PC-9 (cell line): ENCODE data around the gene TMEM92. TPM values are rescaled to one million over a fixed set of nuclear protein-coding genes. Genes with fewer than 3 reads are reported as not detected.
A peak's percentile ranks its signal among the peaks of the same experiment; 100 is the strongest.
"Not testable (repeated sequence)": the region's sequence is repeated elsewhere in the genome, so short reads cannot be mapped to it uniquely, and the experiment has no call there.

Experiments used
- BruUV-seq: library from RNA; stranded (reverse); fragments of 400-500 nt; replicated peaks from 2 replicates; lab custom pipeline; 2021; lab: Mats Ljungman, UMichigan
- CTCF ChIA-PET: fragments of 300-600 bp; sonication (Branson Sonifier 250); formaldehyde crosslinking; loops from one replicate; lab custom pipeline; 2022; ENCODE audit warnings: antibody characterized with exemption; lab: Charles Lee
- POLR2A ChIA-PET: fragments of 300-600 bp; sonication (Branson Sonifier 250); formaldehyde crosslinking; loops from one replicate; lab custom pipeline; 2022; ENCODE audit warnings: antibody characterized with exemption; ENCODE audit not compliant: unreplicated experiment; lab: Charles Lee
- DNase-seq, 2 experiments: peaks; one replicate each; pipeline versions ENCODE4 v3.0.0 to v3.0.0-alpha.2; 2015 to 2022; ENCODE audit warnings: mixed read lengths in 1 of 2
- H2AFZ ChIP-seq: fragments of 200-600 bp; sonication (generic); 2 replicates; pipeline ENCODE4 v1.8.1; 2017; ENCODE audit warnings: antibody characterized with exemption
- H3F3A ChIP-seq: fragments of 200-600 bp; sonication (generic); 2 replicates; pipeline ENCODE4 v1.8.1; 2017; ENCODE audit warnings: antibody characterized with exemption, mild to moderate bottlenecking, low read depth; ENCODE audit not compliant: insufficient read depth
- H3K27ac ChIP-seq: fragments of 200-600 bp; sonication (generic); 2 replicates; pipeline ENCODE4 v1.6.1; 2016; ENCODE audit warnings: mixed run types
- H3K27me3 ChIP-seq: fragments of 200-600 bp; sonication (generic); 2 replicates; pipeline ENCODE4 v1.6.1; 2016; ENCODE audit warnings: low read depth, mixed run types; ENCODE audit not compliant: insufficient read depth
- H3K36me3 ChIP-seq: fragments of 200-600 bp; sonication (generic); 2 replicates; pipeline ENCODE4 v1.6.1; 2016; ENCODE audit warnings: low read depth, mixed run types
- H3K4me1 ChIP-seq: fragments of 200-600 bp; sonication (generic); replicated peaks from 2 replicates; pipeline ENCODE4 v1.6.1; 2016; ENCODE audit warnings: mixed run types; ENCODE audit not compliant: insufficient read depth
- H3K4me2 ChIP-seq: fragments of 200-600 bp; sonication (generic); 2 replicates; pipeline ENCODE4 v1.6.1; 2017; ENCODE audit warnings: mixed run types
- H3K4me3 ChIP-seq: fragments of 200-600 bp; sonication (generic); 2 replicates; pipeline ENCODE4 v1.6.1; 2016; ENCODE audit warnings: mixed run types
- H3K79me2 ChIP-seq: fragments of 200-600 bp; sonication (generic); 2 replicates; pipeline ENCODE4 v1.6.1; 2017; ENCODE audit warnings: low read depth, mixed run types
- H3K9me2 ChIP-seq: fragments of 200-600 bp; sonication (generic); 2 replicates; pipeline ENCODE4 v1.8.1; 2017; ENCODE audit warnings: mild to moderate bottlenecking; ENCODE audit not compliant: insufficient read depth
- H3K9me3 ChIP-seq: fragments of 200-600 bp; sonication (generic); 2 replicates; pipeline ENCODE4 v1.8.1; 2016; ENCODE audit warnings: low read depth; ENCODE audit not compliant: insufficient read depth
- H4K20me1 ChIP-seq: fragments of 200-600 bp; sonication (generic); 2 replicates; pipeline ENCODE4 v1.8.1; 2017; ENCODE audit not compliant: insufficient read depth
- CTCF ChIP-seq: fragments of 200-600 bp; sonication (generic); conservative IDR thresholded peaks from 2 replicates; pipeline ENCODE4 v1.6.1; 2017; ENCODE audit warnings: mixed run types, antibody characterized with exemption, mild to moderate bottlenecking, moderate library complexity
- EZH2 ChIP-seq: fragments of 200-600 bp; sonication (generic); IDR thresholded peaks from 2 replicates; pipeline ENCODE4 v1.8.0; 2017; ENCODE audit warnings: antibody characterized with exemption, low read depth
- intact Hi-C: fragments of 100-400 bp; cut with micrococcal nuclease; formaldehyde crosslinking; loops from one replicate; pipeline ENCODE4 v1.10.0; 2022; ENCODE audit not compliant: unreplicated experiment
- total RNA-seq: library from RNA; stranded (reverse); gene quantifications from 2 replicates; pipeline ENCODE4 v1.2.3, GENCODE V29; 2021

Gene TMEM92
- total RNA-seq, 1 experiment from 2014 or later = 16.6 TPM

- TF ChIP-seq CTCF = peak; percentile 94
- no peak for TF ChIP-seq EZH2
- H3F3A ChIP-seq = peaks cover 3% of the 10 kb centered on the region; the same call in 1 of the 2 replicates
- H3K36me3 ChIP-seq = no peaks in the 10 kb centered on the region
- H3K79me2 ChIP-seq = no peaks in the 10 kb centered on the region
- no peaks in the 10 kb centered on the region for H4K20me1 ChIP-seq
- H2AFZ ChIP-seq = no peak overlapping the region
- H3K9me3 ChIP-seq = no peaks in the 10 kb centered on the region
- ChIA-PET POLR2A (interaction anchor here (0.6 kb wide), 1 partner anchor 126 kb away, joined by 5 read pairs; no protein-coding TSS in a partner anchor), CTCF (interaction anchor here (0.6 to 1.1 kb wide), 7 partner anchors 9 to 203 kb away, joined by 3 to 22 read pairs (median 5); partner anchors contain the start of gene TMEM92)
- H3K4me2 ChIP-seq = no peak overlapping the region
- H3K4me3 ChIP-seq = no peak overlapping the region
- intact Hi-C loops = loop anchor here (1.0 to 10.0 kb wide), 9 partner anchors 27 to 730 kb away; partner anchors contain the start of genes DLX3, PDK2 and RSAD1
- no TSS peak for BruUV-seq
- H3K27ac ChIP-seq = no peak overlapping the region
- peak; percentile 47 to 81 for DNase-seq
- H3K9me2 ChIP-seq = no peaks in the 10 kb centered on the region
- no peaks in the 10 kb centered on the region for H3K4me1 ChIP-seq
- H3K27me3 ChIP-seq = no peaks in the 10 kb centered on the region
These were observed 23.2 kb downstream of the TMEM92 start for GRCh38 chr17:50297407-50297865.

- H3K36me3 ChIP-seq = no peaks in the 10 kb centered on the region
- H3K27me3 ChIP-seq = no peaks in the 10 kb centered on the region
- H3K9me3 ChIP-seq = no peaks in the 10 kb centered on the region
- no peak overlapping the region for H2AFZ ChIP-seq
- H3K4me3 ChIP-seq = no peak overlapping the region
- no peaks in the 10 kb centered on the region for H3K4me1 ChIP-seq
- peak in 1 of 2 experiments; percentile 3 for DNase-seq
- no peak overlapping the region for H3K4me2 ChIP-seq
- CTCF ChIA-PET = interaction anchor here (0.6 to 1.6 kb wide), 7 partner anchors 8 to 204 kb away, joined by 3 to 22 read pairs (median 5); partner anchors contain the start of gene TMEM92
- no peaks in the 10 kb centered on the region for H3K9me2 ChIP-seq
- no peaks in the 10 kb centered on the region for H4K20me1 ChIP-seq
- no TSS peak for BruUV-seq
- TF ChIP-seq CTCF = no peak
- no peak for TF ChIP-seq EZH2
- H3K79me2 ChIP-seq = no peaks in the 10 kb centered on the region
- intact Hi-C loops = loop anchor here (5.0 to 10.0 kb wide), 3 partner anchors 273 to 731 kb away; partner anchors contain the start of gene DLX3
- POLR2A ChIA-PET = interaction anchor here (0.6 to 1.0 kb wide), 2 partner anchors 24 to 127 kb away, joined by 5 to 9 read pairs; partner anchors contain the start of gene TMEM92
- H3K27ac ChIP-seq = no peak overlapping the region
- peaks cover 3% of the 10 kb centered on the region; the same call in 1 of the 2 replicates for H3F3A ChIP-seq
These were observed 23.8 kb downstream of the TMEM92 start for GRCh38 chr17:50298018-50298417.

- CTCF ChIA-PET = no interaction called here
- intact Hi-C loops = loop anchor here (5.0 to 10.0 kb wide), 3 partner anchors 275 to 732 kb away; partner anchors contain the start of gene DLX3
These were observed 25.5 kb downstream of the TMEM92 start for GRCh38 chr17:50299776-50300175.

GRCh38 chr17:50300824-50301223, 26.6 kb downstream of the TMEM92 start:
- H3K4me1 ChIP-seq, H3F3A ChIP-seq, H3K9me2 ChIP-seq, H3K9me3 ChIP-seq, H3K4me2 ChIP-seq, BruUV-seq, H3K27ac ChIP-seq, DNase-seq, H3K4me3 ChIP-seq, H4K20me1 ChIP-seq, H3K27me3 ChIP-seq, H3K36me3 ChIP-seq, H3K79me2 ChIP-seq, H2AFZ ChIP-seq, intact Hi-C loops: not testable (repeated sequence)
- ChIA-PET POLR2A (interaction anchor here (0.6 kb wide), 1 partner anchor 150 kb away, joined by 4 read pairs; no protein-coding TSS in a partner anchor), CTCF (interaction anchor here (0.7 kb wide), 1 partner anchor 119 kb away, joined by 3 read pairs; no protein-coding TSS in a partner anchor)

More at GRCh38 chr17:50299776-50300175, 25.5 kb downstream of the TMEM92 start:
- no peaks in the 10 kb centered on the region for H3K9me2 ChIP-seq
- H3F3A ChIP-seq = peaks cover 3% of the 10 kb centered on the region; the same call in 1 of the 2 replicates
- no peak overlapping the region for H3K4me2 ChIP-seq
- no peaks in the 10 kb centered on the region for H3K36me3 ChIP-seq
- H3K27me3 ChIP-seq = no peaks in the 10 kb centered on the region
- H3K4me3 ChIP-seq = no peak overlapping the region
- H3K4me1 ChIP-seq = no peaks in the 10 kb centered on the region
- no peak for DNase-seq
- H2AFZ ChIP-seq = no peak overlapping the region
- BruUV-seq = no TSS peak
- H3K27ac ChIP-seq = no peak overlapping the region
- H4K20me1 ChIP-seq = no peaks in the 10 kb centered on the region
- TF ChIP-seq CTCF = no peak
- no peak for TF ChIP-seq EZH2
- H3K79me2 ChIP-seq = no peaks in the 10 kb centered on the region
- POLR2A ChIA-PET = no interaction called here
- no peaks in the 10 kb centered on the region for H3K9me3 ChIP-seq
